HUES6 (cell line): ENCODE data around the gene TRIO.

Experiments used
- H3K27ac ChIP-seq: 2 replicates; pipeline ENCODE4 v1.7.0; 2013; ENCODE audit warnings: low read depth, mild to moderate bottlenecking, low read length, inconsistent platforms
- H3K27me3 ChIP-seq: 2 replicates; pipeline ENCODE4 v1.6.1; 2013; ENCODE audit warnings: low read length; ENCODE audit not compliant: control insufficient read depth, insufficient read depth
- H3K36me3 ChIP-seq: 2 replicates; pipeline ENCODE4 v1.6.1; 2013; ENCODE audit warnings: low read length; ENCODE audit not compliant: control insufficient read depth, insufficient read depth
- H3K4me1 ChIP-seq: 2 replicates; pipeline ENCODE4 v1.6.1; 2013; ENCODE audit warnings: low read length; ENCODE audit not compliant: control insufficient read depth, insufficient read depth
- H3K4me3 ChIP-seq: 2 replicates; pipeline ENCODE4 v1.5.1; 2013; ENCODE audit warnings: low read depth, low read length
- H3K9ac ChIP-seq: one replicate; pipeline ENCODE4 v1.6.1; 2013; ENCODE audit warnings: mild to moderate bottlenecking, low read length
- H3K9me3 ChIP-seq: 2 replicates; pipeline ENCODE4 v1.6.1; 2013; ENCODE audit warnings: low read depth, low read length; ENCODE audit not compliant: control insufficient read depth, insufficient read depth

TRIO gene

DNA sequence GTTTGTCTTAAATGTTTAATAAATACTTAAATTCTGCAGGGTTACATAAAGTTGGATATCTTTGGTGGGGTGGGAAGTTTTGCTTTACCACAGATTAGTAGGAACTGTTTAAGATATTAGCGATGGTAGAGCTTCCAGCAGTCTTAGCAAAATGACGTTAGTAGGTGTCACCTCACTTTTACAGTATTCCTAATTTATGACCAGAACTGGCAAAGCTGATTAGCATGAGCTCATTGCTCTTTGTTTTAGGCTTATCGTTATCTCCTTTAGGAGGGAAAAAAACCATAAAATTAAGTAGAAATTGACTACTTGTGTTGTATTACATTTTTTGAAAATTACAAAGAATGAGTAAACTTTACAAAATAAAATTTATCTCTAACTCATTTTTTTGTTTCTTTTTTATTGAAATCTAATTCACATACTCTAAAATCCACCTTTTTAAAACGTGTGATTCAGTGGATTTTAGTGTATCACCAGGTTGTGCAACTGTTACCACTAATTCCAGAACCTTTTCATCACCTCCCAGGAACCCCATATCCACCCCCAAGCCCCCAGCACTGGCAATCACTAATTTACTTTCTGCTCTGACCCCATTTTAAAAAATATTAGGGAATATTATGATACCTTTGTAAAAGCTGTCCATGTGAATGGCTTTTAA, 129.5 kb downstream of the TRIO start:
- no peaks in the 10 kb centered on the region for H3K9me3 ChIP-seq
- no peak overlapping the region for H3K27ac ChIP-seq
- no peak overlapping the region for H3K9ac ChIP-seq
- H3K27me3 ChIP-seq: no peaks in the 10 kb centered on the region
- H3K4me1 ChIP-seq: peaks cover 50% of the 10 kb centered on the region
- H3K4me3 ChIP-seq: no peak overlapping the region
- H3K36me3 ChIP-seq: peaks cover 6% of the 10 kb centered on the region; the same call in 1 of the 2 replicates

- no peaks in the 10 kb centered on the region for H3K27me3 ChIP-seq
- no peak overlapping the region for H3K27ac ChIP-seq
- no peak overlapping the region for H3K9ac ChIP-seq
- no peaks in the 10 kb centered on the region for H3K9me3 ChIP-seq
- H3K36me3 ChIP-seq: peaks cover 6% of the 10 kb centered on the region; the same call in 1 of the 2 replicates
- H3K4me3 ChIP-seq: no peak overlapping the region
- H3K4me1 ChIP-seq: peaks cover 48% of the 10 kb centered on the region
Measured at GRCh38 chr5:14273207-14273767, 130.1 kb downstream of the TRIO start.

- Histone ChIP-seq H3K36me3 (peaks cover 10% of the 10 kb centered on the region), H3K9ac (no peak overlapping the region), H3K27ac (no peak overlapping the region)
Measured at GRCh38 chr5:14276380-14276779, 133.2 kb downstream of the TRIO start.

DNA sequence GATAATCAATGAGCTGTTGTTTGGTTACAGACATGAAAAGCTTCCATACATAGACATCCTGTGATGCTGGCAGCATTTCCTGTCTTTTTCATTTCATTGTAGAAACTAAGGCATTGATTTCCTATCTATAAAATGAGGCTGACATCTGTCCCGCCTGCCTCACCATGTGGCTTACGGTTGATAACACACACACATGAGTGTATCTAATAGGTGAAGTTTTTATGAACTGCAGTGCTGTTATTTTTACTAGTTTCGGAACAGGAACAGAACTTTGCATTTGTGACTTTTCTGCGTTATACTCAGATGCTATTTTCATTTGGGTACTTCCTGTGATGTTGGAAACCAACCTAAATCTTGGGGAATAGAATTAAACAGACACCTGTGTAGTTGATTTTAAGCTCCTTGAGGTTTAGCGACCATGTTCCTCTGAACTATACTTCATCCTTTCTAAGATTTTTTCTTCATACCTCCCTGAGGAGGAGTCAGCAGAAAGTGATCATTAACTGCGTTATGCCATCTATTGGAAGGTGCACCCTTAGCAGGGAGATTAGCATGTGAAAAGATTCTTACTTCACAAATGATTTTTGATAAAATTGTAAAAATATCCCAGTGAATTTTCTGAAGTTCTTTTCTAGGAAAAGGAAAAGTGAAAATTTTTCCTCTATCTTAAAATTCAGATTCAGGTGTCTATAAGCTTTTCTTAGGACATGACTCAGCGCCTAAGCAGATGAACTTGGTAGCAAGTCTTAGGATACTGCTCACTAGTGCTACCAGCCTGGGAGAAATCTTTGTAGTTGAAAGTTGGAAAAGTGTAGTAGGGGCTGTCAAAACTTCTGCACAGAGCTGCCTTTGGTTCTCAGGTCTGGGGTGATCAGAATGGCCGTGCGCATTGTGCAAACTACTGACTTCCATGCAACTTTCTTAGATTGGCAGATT, 134.5 kb downstream of the TRIO start:
- Histone ChIP-seq H3K36me3 (peaks cover 15% of the 10 kb centered on the region), H3K27ac (peak overlapping the region; percentile 20; the same call in 1 of the 2 replicates)

More at GRCh38 chr5:14276380-14276779, 133.2 kb downstream of the TRIO start:
- H3K9me3 ChIP-seq: no peaks in the 10 kb centered on the region
- peaks cover 26% of the 10 kb centered on the region for H3K4me1 ChIP-seq
- H3K27me3 ChIP-seq: no peaks in the 10 kb centered on the region
- H3K4me3 ChIP-seq: no peak overlapping the region

DNA sequence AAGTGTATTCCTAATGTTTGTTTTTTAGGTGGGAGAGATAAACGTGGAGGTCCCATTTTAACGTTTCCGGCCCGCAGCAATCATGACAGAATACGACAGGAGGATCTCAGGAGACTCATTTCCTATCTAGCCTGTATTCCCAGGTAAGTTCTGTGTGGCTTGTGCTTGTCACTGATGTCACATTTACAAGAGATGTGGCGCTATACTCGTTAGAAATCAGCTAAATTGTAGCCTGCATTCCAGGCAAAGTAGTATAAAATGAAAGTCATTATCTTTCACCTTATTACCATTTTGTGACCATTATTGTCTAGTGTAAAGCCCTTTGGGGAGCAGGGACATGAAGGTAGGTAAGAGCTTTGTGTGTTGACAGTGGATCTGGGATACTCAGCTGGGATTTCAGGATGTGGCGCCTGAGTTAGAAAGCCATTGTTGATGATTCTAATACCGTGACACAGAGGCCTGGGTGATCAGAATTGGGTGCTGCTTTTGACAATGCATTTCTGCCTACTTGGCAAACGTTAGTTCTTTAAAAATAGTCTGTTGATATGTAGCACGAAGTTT, 137.2 kb downstream of the TRIO start:
- no peaks in the 10 kb centered on the region for H3K27me3 ChIP-seq
- H3K27ac ChIP-seq: no peak overlapping the region
- H3K9me3 ChIP-seq: no peaks in the 10 kb centered on the region
- no peak overlapping the region for H3K4me3 ChIP-seq
- H3K4me1 ChIP-seq: peaks cover 33% of the 10 kb centered on the region
- H3K36me3 ChIP-seq: peaks cover 17% of the 10 kb centered on the region
- no peak overlapping the region for H3K9ac ChIP-seq

More for the DNA sequence above, 134.5 kb downstream of the TRIO start:
- Histone ChIP-seq H3K4me3 (no peak overlapping the region), H3K9me3 (no peaks in the 10 kb centered on the region), H3K4me1 (peaks cover 26% of the 10 kb centered on the region), H3K27me3 (no peaks in the 10 kb centered on the region), H3K9ac (no peak overlapping the region)

GRCh38 chr5:14281746-14282181, 138.6 kb downstream of the TRIO start:
- Histone ChIP-seq H3K27me3 (no peaks in the 10 kb centered on the region), H3K9ac (no peak overlapping the region), H3K27ac (no peak overlapping the region), H3K36me3 (peaks cover 25% of the 10 kb centered on the region), H3K4me3 (no peak overlapping the region), H3K4me1 (peaks cover 25% of the 10 kb centered on the region), H3K9me3 (no peaks in the 10 kb centered on the region)

- Histone ChIP-seq H3K9ac (no peak overlapping the region), H3K27me3 (no peaks in the 10 kb centered on the region), H3K36me3 (peaks cover 39% of the 10 kb centered on the region)
Measured at GRCh38 chr5:14283139-14283538, 140.0 kb downstream of the TRIO start.

GRCh38 chr5:14284392-14285148, 141.4 kb downstream of the TRIO start:
- no peak overlapping the region for H3K27ac ChIP-seq
- H3K9ac ChIP-seq: peak overlapping the region; percentile 28
- peaks cover 47% of the 10 kb centered on the region for H3K36me3 ChIP-seq

More at GRCh38 chr5:14283139-14283538, 140.0 kb downstream of the TRIO start:
- Histone ChIP-seq H3K4me3 (no peak overlapping the region), H3K4me1 (peaks cover 14% of the 10 kb centered on the region), H3K9me3 (no peaks in the 10 kb centered on the region), H3K27ac (no peak overlapping the region)

GRCh38 chr5:14286007-14286406, 142.9 kb downstream of the TRIO start:
- peaks cover 48% of the 10 kb centered on the region for H3K36me3 ChIP-seq
- H3K27ac ChIP-seq: no peak overlapping the region
- no peaks in the 10 kb centered on the region for H3K27me3 ChIP-seq
- no peak overlapping the region for H3K4me3 ChIP-seq
- peaks cover 14% of the 10 kb centered on the region for H3K4me1 ChIP-seq
- no peaks in the 10 kb centered on the region for H3K9me3 ChIP-seq
- no peak overlapping the region for H3K9ac ChIP-seq

More at GRCh38 chr5:14284392-14285148, 141.4 kb downstream of the TRIO start:
- no peak overlapping the region for H3K4me3 ChIP-seq
- H3K9me3 ChIP-seq: no peaks in the 10 kb centered on the region
- peaks cover 14% of the 10 kb centered on the region for H3K4me1 ChIP-seq
- no peaks in the 10 kb centered on the region for H3K27me3 ChIP-seq
